ENCODE results near the gene MED1.

The MED1 gene

GRCh38 chr17:39361064-39361463 is 90.0 kb downstream of the MED1 start:
- no peak for DNase-seq

- no peak for DNase-seq
Observed at GRCh38 chr17:39360537-39360936, 90.5 kb downstream of the MED1 start.

- no peak for DNase-seq
Observed at GRCh38 chr17:39359994-39360393, 91.1 kb downstream of the MED1 start.

GRCh38 chr17:39357986-39358385 is 93.1 kb downstream of the MED1 start:
- no peak for DNase-seq

- DNase-seq: no peak
Observed at GRCh38 chr17:39357488-39357887, 93.6 kb downstream of the MED1 start.

Data from DMS 273 treated with DMSO at 0.1 percent for 48 hours (cell line).